Measurements from ENCODE around the gene AXDND1. TPM values are rescaled to one million over a fixed set of nuclear protein-coding genes. Genes with fewer than 3 reads are reported as not detected.

AXDND1 gene
- total and polyA plus RNA-seq, 9 of the 15 experiments (the other 6 are each of a cell fraction or from before 2014, with no cell fraction given): 0.03 to 0.13 (median 0.06) TPM; not detected in 5

GRCh38 chr1:179337288-179337687 is 28.5 kb upstream of the AXDND1 start (continued):
- TF ChIP-seq AFF1 (IDR thresholded peaks at IDR 0.05; ENCODE audit: low read depth in 1 of 2, partially characterized antibody in 2 of 2) (no peak), ZNF253 (CRISPR knock-in tag; conservative IDR thresholded peaks at IDR 0.05) (no peak)

GRCh38 chr1:179337942-179338560 is 27.7 kb upstream of the AXDND1 start:
- 35% methylated on average over 5 of the region's 5 CpGs for WGBS (ENCODE audit: insufficient coverage, low coverage, missing lambda C conversion rate)
- intact Hi-C loops (cut with micrococcal nuclease): no loop called here
- H3K79me2 ChIP-seq (ENCODE audit: control insufficient read depth, insufficient read depth, low read length): no peaks in the 10 kb centered on the region

More at GRCh38 chr1:179337942-179338560, 27.7 kb upstream of the AXDND1 start:
- CTCF ChIA-PET (ENCODE audit: low intra/inter-chr PET ratio): no interaction called here
- Histone ChIP-seq H3K36me3 (ENCODE audit: control insufficient read depth, insufficient read depth, low read length) (peaks cover 20% of the 10 kb centered on the region; the same call in 2 of the 3 replicates), H3K9me3 (replicated peaks; ENCODE audit: control insufficient read depth, insufficient read depth, low read depth, low read length) (no peaks in the 10 kb centered on the region), H3K27ac (ENCODE audit: extremely low read depth, low read depth, low read length) (no peak overlapping the region), H3K27me3 (ENCODE audit: control insufficient read depth in 2 of 2, insufficient read depth in 2 of 2, low read length in 2 of 2) (no peaks in the 10 kb centered on the region), H3K4me1 (replicated peaks in 1 of 2; ENCODE audit: control insufficient read depth in 2 of 2, insufficient read depth in 2 of 2, low read length in 2 of 2) (peaks cover 3 to 7% of the 10 kb centered on the region in 2 experiments; a peak in 3 of 5 replicates), H3K4me2 (ENCODE audit: insufficient read depth, low read length) (no peak overlapping the region), H3K9me1 (ENCODE audit: control insufficient read depth, insufficient read depth, low read length) (no peaks in the 10 kb centered on the region), H3K9ac (ENCODE audit: insufficient read depth in 1 of 2, low read depth in 2 of 2, low read length in 2 of 2) (peak overlapping the region in 1 of 2 experiments; percentile 81; a peak in 2 of 4 replicates), H2AFZ (ENCODE audit: low read depth, low read length) (no peak overlapping the region), H4K20me1 (replicated peaks; ENCODE audit: control insufficient read depth, insufficient read depth, low read length) (no peaks in the 10 kb centered on the region), H3K4me3 (no peak overlapping the region)
- DNase-seq (ENCODE audit: extremely low read depth in 1 of 4, low spot score in 3 of 4) (no peak), ATAC-seq (peak; percentile 69), FAIRE-seq (no peak)
- TF ChIP-seq CBFA2T3 (IDR thresholded peaks at IDR 0.05) (peak; percentile 36; the same call in 1 of the 2 replicates), FOSL1 (tag; conservative IDR thresholded peaks at IDR 0.05) (peak; percentile 84), ADNP (tag; IDR thresholded peaks at IDR 0.05) (0 out of 2 replicates have a peak, but pooled peaks have one; percentile 34), SMARCA4 (IDR thresholded peaks at IDR 0.05) (0 out of 2 replicates have a peak, but pooled peaks have one; percentile 16), JUND (IDR thresholded peaks at IDR 0.05; ENCODE audit: borderline replicate concordance, low read depth, low read length) (0 out of 2 replicates have a peak, but pooled peaks have one; percentile 23), JUND (tag; IDR thresholded peaks at IDR 0.05; ENCODE audit: borderline replicate concordance, low read depth, low read length) (no peak), TEAD1 (CRISPR knock-in tag; IDR thresholded peaks at IDR 0.05) (no peak), GTF3C2 (IDR thresholded peaks at IDR 0.05; ENCODE audit: borderline replicate concordance, extremely low read depth, insufficient read length) (no peak), DPF2 (IDR thresholded peaks at IDR 0.05) (peak; percentile 43; the same call in 1 of the 2 replicates), ARID1B (IDR thresholded peaks at IDR 0.05) (peak; percentile 42; the same call in 1 of the 2 replicates)
- BruUV-seq (replicated peaks): no TSS peak
- in situ Hi-C loops (cut with MboI): no loop called here
- POLR2A ChIA-PET: interaction anchor here (0.6 to 1.0 kb wide), 2 partner anchors 10 to 12 kb away, joined by 3 read pairs; no protein-coding TSS in a partner anchor

All from K562 (cell line).